Activated T-helper 1 cell treated with Interleukin-2 at 50 U/mL for 16 hours (primary cell): ENCODE measurements around the gene DNAAF9.
"Not testable (repeated sequence)": the region's sequence is repeated elsewhere in the genome, so short reads cannot be mapped to it uniquely, and the experiment has no call there.

Experiments
- DNase-seq: peaks from one replicate; pipeline ENCODE4 v3.0.0-alpha.2; 2020; ENCODE audit warnings: low read depth

The DNAAF9 gene

DNA sequence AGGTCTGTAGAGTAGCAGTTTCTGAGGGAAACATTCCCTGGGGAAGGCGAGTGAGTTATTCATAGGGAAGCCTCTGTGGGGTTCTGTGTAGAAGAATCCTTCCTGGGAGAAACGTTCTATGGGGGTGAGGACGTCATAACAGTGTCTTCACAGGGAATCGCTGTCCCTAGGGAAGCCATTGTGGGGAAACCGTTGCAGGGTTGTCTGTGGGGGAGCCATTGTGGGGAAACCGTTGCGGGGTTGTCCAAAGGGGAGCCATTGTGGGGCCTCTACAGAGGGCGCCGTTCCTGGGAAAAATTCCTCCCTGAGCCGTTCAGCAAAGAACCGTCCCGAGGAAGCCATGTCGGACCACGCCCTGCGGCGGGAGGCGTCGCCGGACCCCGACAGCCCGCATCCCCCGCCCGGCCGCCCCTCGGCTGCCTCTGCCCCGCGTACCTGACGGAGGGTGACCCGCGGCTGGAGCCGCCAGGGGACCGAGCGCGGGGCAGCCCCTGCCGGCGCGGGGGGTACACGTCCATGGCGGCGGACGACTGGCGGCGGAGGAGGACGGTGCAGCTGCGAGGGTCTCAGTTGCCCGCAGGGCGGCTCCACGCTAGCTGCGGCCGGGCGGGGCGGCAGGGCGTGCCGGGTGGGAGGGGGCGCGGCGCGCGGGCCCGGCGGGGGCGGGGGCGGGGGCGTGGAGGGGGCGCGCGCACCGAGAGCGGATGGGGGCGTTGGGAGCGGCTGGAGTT lies at the start of gene DNAAF9:
DNAAF9 (minus strand) TSS at position 630 of the 731 bp plus-strand sequence; CDS start at position 518, 112 bp downstream.
- DNase-seq = peak; percentile 47

DNA sequence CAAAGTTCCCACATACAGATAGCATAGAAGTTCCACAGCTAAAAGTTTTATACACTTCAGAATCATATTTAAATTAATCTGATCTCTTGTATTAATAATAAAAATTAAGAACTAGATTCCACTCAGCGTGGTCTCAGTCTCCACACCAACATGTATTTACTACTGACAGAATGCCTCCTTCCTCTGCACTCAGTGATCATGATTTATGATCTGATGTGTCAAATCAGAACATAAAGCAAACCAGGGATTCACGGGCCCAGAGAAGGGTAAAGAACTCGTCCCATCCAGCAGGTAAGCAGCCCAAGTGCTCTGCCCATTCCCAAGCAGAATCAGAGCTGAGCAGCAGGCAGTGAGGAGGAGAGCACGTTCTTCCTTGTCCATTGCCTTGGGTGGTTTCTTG lies 49.2 kb upstream of the DNAAF9 start:
- no peak for DNase-seq

DNA sequence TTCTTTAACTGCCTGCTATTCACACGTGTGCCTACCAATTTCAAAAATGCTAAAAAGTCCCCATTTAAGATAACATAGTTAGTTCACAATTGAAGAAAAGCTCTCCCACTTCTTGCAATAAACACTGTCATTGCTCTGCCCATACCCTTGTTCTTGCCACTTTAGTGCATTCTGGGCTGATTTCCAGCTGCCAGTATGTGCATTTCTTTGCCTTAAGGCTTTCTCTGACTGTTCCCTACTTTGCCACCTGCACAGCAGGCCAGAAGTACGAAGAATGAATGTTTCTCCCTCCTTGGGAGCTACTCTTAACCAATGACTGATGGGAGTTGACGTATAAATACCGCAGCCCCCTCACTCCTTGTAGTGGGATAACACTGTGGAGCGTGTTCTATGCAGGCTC lies 47.4 kb upstream of the DNAAF9 start:
- no peak for DNase-seq

DNA sequence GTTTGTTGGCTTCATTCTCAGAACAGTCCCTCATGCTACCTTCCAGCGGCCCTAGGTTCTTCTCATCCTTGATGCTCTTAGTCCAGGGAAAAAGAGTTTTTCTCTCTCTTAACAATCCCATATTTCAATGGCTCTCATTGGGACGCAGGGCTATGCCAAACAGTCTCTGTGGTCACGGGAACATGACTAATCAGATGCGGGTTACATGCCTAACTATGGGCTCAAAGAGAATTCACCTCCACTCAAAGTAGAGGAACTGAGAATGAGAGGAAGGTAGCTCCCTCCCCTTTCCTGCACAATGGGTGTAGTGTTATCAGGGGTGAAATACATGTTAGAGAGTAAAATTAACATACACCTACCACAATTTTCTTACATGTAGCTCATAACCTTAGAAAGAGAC lies 45.2 kb upstream of the DNAAF9 start:
- no peak for DNase-seq

DNA sequence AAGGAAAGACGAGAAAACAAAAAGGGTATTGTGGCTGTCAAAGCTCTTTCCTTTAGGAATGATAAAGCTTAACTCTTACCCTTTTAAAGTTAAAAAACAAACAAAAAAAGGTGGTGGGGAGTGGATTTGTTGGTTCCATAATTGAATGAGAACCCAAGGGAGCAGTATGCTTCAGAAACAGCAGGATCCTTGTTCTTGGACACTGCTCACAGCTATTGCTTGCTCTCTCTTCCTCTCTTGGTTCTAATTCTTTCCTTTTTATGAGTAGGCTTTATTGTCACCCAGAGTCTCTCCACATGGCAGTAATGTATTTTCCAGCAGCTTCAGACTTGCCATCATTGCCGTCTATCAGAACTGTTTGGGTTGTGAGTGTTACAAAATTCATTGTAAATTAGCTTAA lies 44.7 kb upstream of the DNAAF9 start:
- no peak for DNase-seq

DNA sequence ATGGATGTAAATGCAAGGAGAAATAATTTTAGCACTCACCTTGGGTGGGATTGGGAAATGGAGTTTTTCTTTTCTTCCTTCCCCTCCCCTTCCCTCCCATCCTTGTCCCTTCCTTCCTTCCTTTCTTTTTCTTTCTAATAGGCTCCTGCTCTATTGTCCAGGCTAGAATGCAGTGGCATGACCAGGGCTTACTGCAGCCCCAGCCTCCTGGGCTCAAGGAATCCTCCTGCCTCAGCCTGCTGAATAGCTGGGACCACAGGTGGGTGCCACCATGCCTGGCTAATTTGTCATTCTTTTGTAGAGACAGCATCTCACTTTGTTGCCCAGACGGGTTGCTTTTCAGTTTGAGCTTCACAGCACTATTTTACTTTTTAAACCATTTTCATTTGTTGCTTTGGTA lies 41.9 kb upstream of the DNAAF9 start:
- no peak for DNase-seq

DNA sequence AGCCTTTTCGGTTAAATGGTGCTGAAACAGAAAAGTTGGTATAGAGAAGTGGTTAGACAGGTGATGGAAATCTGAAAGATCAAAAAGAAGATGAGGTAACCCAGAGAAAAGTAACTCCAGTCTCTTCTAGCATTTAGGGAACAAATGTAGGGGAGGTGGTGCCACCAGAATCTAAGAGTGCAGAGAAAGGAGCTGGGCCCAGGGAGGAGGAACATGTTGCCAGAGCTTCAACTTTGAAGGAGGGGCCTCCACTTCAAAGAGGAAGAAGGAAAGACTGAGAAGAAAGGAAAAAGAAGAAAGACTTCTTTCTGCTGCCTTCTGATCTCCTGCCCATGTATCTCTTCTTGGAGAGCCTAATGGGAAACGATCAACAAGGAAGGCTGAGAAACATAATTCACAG lies 39.9 kb upstream of the DNAAF9 start:
- DNase-seq = no peak

DNA sequence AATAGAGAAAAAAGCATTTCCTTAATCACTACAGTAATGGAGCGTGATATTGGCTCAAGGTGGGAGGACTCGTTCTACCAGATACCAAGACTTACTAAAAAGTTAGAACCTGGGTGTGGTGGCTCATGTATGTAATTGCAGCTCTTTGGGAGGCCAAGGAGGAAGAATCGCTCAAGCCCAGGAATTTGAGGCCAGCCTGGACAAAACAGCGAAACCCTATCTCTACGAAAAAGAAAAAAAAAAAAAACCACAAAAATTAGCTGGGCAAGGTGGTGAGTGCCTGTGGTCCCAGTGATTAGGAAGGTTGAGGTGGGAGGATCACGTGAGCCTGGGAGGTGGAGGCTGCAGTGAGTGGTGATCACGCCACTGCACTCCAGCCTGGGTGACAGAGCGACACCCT lies 39.3 kb upstream of the DNAAF9 start:
- DNase-seq = no peak

DNA sequence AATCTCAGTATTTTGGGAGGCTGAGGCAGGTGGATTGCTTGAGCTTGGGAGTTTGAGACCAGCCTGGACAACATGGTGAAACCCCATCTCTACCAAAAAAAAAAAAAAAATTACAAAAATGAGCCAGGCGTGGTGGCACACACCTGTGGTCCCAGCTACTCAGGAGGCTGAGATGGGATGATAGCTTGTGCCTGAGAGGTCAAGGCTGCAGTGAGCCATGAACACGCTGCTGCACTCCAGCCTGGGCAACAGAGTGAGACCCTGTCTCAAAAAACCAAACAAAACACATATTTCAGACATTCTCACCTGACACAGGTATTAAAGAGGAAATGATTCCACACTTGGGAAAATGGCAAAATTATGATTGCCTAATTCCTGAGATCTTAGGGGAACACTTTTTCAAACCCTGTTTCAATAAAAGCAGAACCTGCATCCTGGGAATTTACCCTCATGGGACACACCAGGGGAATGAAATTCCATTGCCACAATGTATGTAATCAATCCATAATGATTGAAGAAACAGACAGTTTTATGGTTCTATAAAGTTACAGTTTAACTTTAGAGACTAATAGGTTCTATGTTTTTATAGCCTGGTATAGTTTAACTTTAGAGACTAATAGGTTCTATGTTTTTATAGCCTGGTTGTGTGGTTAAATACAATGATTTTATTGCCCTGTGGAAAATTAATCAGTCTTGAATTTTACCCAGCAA lies 29.6 kb upstream of the DNAAF9 start:
- no peak for DNase-seq

DNA sequence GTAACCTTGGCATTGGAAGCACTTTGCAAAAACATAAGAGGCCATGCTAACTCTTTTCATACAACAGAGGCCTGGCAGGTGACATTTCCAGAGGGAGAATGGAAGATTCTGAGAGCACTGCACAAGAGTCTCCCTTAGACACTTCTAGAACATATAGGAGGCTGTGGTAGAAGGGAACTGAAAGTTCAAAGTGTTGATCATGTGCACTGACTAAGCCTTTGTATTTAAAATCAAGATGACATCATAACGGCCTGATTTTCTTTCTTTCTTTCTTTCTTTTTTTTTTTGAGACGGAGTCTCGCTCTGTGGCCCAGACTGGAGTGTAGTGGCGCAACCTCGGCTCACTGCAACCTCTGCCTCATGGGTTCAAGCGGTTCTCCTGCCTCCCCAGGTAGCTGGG lies 26.8 kb upstream of the DNAAF9 start:
- DNase-seq = no peak

DNA sequence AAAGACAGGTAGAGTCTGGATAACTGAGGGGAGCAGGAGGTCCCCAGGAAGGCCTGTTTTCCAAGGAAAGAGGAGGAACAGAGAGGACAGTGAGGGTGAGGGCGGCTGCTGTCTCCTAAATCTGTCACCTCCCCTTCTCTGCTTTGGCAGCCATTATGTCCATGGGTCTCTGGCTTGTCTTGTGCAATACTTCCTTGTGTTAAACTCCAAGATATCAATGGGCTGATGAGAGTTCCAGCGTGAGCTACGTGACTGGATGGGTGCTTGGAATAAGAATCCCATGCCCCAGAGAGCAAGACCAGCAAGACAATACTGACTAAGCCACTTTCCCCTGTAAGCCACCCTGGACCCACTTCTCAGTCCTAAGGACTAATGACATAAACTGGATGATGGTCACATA lies 26.3 kb upstream of the DNAAF9 start:
- no peak for DNase-seq

DNA sequence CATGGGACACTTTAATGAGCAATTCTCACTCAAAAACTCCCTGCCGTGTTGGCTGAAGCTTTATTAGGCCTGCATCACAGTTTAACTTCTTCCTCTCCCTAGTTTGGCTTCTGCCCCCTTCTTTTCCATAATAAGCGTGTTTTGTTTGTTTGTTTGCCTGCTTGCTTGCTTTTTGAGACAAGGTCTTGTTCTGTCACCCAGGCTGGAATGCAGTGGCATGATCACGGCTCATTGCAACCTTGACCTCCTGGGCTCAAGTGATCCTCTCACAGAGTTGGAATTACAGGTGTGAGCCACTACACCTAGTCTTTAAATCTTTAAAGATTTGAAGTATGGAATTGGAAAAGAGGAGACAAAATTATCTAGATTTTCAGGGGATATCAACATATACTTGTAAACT lies 25.4 kb upstream of the DNAAF9 start:
- no peak for DNase-seq

DNA sequence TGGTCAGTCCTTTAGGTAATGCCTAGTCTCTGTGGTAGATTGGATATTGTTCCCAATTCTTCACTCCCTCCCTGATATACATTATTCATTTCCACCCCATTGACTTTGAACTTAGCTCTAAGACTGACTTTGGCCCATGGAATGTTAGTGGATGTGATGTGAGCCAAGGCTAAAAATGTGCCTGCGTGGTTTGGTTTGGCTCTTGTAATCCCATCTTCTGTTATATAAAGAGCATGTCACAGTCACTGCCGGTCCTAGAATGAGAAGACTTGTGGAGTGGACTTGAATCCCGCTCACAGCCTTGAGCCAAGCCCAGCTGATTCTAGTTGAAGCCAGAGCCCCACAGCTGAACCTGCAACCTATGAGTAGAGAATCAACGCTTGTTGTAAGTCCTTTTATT lies 23.6 kb upstream of the DNAAF9 start:
- DNase-seq = no peak

DNA sequence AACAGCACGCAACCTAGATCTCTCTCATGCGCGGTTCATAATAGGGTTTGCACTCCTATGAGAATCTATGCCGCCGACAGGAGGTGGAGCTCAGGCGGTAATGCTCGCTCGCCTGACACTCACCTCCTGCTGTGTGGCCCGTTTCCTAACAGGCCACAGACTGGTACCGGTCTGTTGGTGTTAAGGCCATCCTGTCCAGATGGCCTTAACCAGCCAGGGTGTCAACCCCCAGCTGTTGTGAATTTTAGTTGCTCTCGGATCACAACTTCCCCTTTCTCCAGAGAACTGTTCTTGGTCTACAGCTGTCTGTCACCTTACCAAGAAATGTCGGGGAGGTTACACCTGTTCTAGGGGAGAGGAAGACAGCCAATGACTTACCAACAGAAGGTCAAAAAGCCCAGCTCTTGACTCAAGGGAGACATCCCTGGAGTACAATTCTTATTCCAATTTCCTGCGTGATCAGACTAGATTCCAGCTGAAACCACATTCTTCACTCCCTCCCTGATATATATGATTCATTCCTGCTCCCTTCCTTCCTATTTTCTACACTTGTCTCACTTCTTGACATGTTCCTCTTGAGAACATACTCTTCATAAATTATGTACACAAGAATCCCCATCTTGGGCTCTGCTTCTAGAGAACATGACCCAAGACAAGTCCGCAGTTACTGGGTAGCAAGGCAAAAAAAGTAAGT lies 23.1 kb upstream of the DNAAF9 start:
- DNase-seq = no peak

DNA sequence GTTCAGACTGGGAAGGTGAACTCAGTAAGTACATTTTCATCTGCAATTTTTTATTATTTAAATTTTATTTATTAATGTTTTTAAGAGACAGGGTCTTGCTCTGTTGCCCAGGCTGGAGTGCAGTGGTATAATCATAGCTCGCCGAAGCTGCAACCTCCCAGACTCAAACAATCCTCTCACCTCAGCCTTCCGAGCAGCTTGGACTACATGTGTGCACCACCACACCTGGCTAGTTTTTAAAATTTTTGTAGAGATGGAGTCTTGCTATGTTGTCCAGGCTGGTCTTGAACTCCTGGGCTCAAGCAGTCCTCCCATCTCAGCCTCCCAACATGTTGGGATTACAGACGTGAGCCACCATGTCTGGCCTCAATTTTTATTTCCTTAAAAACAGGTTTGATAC lies 19.3 kb upstream of the DNAAF9 start:
- DNase-seq = not testable (repeated sequence)

DNA sequence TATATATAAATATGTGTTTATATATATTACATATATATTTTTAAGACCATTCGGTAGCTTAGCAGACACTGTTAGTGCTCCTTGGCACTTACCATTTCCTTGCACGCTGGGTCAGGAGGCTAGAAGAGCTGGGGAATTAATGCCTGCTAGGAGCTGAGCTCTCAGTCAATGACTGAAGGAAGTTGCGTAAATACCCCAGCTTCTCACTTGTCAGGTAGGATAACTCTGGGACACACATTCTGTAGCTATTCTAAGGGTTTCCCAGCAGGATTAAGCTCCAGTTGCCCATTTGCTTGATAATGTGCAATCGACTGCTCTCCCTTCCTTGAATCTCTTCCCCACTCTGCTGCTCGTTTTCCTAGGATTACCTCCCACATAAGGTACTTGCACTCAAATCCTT lies 15.7 kb upstream of the DNAAF9 start:
- DNase-seq = no peak

DNA sequence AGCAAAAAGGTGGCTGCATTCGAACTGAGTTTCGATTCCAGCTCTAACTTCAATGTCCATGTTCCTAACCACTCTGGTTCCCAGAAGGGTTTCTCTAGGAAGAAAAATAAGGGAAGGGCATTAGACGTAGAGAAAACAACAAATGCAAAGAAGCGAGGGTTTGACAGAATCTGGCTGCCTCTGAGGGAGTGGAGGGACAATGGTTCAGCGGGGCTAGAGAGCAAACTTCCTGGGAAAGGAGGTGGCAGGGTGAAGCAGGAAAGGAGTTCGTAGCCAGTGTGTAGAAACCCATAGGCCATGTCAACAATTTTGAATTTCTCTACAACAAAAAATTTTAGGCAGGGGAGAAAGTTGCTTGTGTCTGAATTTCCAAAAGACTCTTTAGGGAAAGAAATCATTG lies 14.5 kb upstream of the DNAAF9 start:
- no peak for DNase-seq

DNA sequence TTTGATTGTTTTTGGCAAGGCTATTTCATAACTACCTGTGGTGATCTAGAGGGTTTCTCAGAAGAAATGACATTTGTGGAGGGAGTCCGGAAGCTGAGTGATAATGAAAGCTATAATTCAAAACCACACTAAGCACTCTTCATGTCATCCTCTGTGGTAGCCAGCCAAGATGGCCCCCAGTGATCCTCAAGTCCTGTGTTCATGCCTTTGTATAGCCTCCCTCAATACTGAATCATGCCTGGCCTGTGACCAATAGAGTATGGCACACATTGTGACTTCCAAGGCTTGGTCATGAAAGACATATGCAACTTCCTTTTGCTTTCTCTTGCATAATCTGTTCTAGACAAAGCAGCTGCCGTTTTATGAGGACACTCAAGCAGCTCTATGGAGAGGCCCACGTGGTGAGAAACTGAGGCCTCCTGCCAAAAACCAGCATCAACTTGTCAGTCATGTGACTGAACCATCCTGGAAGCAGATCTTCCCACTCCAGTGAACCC lies 12.8 kb upstream of the DNAAF9 start:
- no peak for DNase-seq

DNA sequence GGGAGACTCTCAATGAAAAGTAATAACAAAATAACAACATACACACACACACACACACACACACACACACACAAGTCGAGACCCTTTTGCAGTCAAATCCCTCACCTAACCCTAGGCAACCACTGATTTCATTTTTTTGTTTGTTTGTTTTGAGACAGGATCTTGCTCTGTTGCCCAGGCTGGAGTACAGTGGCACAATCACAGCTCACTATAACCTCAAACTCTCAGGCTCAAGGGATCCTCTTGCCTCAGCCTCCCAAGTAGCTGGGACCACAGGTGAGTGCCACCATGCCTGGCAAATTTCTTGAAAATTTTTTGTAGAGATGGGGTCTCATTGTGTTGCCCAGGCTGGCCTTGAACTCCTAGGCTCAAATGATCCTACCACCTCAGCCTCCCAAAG lies 10.7 kb upstream of the DNAAF9 start:
- not testable (repeated sequence) for DNase-seq

DNA sequence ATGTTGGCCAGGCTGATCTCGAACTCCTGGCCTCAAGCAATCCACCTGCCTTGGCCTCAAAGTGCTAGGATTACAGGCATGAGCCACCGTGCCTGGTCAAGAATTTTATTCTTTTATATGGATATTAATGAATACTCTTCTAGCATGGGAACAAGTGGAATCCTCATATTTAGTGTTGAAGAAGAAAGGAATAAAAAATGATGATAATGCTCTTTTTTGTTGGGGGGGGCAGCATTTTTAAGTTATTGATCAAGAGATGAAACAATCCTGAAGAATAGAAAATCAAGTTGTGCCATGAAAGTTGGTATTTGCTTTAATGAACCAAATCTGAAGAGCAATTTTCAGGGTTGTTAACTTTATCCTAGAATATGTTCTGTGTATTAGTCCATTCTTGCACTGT lies 6.7 kb upstream of the DNAAF9 start:
- no peak for DNase-seq

DNA sequence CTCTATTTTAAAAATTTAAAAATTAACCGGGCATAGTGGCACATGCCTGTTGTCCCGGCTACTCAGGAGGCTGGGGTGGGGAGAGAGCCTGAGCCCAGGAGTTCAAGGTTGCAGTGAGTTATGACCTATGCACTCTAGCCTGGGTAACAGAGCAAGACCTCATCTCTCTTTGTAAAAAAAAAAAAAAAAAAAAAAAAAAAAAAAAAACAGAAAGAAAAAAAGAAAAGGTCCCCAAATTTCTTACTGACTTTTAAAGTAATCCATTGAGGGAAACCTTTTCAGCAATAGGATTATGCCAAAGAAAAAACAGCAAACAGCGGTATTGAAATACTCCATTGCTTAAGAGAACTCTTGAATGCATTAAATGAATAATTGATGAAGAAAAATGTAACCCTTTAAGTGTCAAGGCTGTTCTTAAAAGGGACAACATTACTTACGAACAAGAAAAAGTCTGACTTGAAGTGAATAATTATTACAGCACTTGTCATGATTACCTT lies 6.0 kb upstream of the DNAAF9 start:
- DNase-seq = no peak

DNA sequence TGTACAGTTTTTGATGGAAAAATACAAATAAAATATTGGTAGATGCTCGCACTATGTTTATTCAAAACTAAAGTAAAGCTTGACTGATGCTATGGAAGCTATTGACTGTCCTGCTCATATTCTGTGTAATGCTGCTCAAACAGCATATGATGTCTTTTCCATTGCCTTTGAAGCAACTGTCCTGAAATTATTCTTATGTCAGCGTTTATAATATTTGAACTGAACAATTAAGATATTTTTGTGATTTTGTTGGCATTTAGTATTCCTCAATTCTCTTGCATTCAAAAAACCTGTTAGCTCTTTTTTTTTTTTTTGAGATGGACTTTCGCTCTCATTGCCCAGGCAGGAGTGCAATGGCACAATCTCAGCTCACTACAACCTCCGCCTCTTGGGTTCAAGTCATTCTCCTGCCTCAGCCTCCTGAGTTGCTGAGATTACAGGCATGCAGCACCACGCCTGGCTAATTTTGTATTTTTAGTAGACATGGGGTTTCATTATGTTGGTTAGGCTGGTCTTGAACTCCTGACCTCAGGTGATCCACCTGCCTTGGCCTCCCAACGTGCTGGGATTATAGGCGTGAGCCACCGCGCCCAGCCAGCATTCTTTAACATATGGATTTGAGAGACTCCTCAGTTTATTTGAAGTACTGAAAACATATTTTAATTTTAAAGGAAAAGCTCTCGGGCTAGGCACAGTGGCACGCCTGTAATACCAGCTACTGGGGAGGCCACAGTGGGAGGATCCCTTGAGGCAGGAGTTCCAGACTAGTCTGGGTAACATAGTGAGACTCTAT lies 5.3 kb upstream of the DNAAF9 start:
- DNase-seq = no peak
